GM23338 (cell line): Measurements from ENCODE around the gene SETD4. TPM values are rescaled to one million over a fixed set of nuclear protein-coding genes. Genes with fewer than 3 reads are reported as not detected.

ENCODE experiments used
- ATAC-seq: fragments of 200-7000 bp; cut with Tn5 transposase; 3 replicates; pipeline ENCODE4 v1.9.1; 2020
- DNase-seq: peaks from one replicate; pipeline ENCODE4 v3.0.0-alpha.2; 2015; ENCODE audit warnings: low spot score
- H2AFZ ChIP-seq: fragments of 200-600 bp; sonication (generic); 2 replicates; pipeline ENCODE4 v1.8.0; 2016; ENCODE audit warnings: antibody characterized with exemption, mild to moderate bottlenecking, moderate library complexity
- H3F3A ChIP-seq: fragments of 200-600 bp; sonication (generic); replicated peaks from 2 replicates; pipeline ENCODE4 v1.8.0; 2017; ENCODE audit warnings: antibody characterized with exemption, mixed run types, low read depth
- H3K27ac ChIP-seq: fragments of 200-600 bp; sonication (generic); 2 replicates; pipeline ENCODE4 v1.6.1; 2016; ENCODE audit warnings: low read depth
- H3K27me3 ChIP-seq: fragments of 200-600 bp; sonication (generic); 2 replicates; pipeline ENCODE4 v1.8.0; 2016; ENCODE audit warnings: mild to moderate bottlenecking, mixed run types, moderate library complexity; ENCODE audit not compliant: insufficient read depth
- H3K36me3 ChIP-seq: fragments of 200-600 bp; sonication (generic); 2 replicates; pipeline ENCODE4 v1.8.0; 2016; ENCODE audit warnings: mild to moderate bottlenecking; ENCODE audit not compliant: insufficient read depth
- H3K4me1 ChIP-seq: fragments of 200-600 bp; sonication (generic); 2 replicates; pipeline ENCODE4 v1.8.0; 2016; ENCODE audit warnings: mild to moderate bottlenecking, moderate library complexity; ENCODE audit not compliant: insufficient read depth
- H3K4me2 ChIP-seq: fragments of 200-600 bp; sonication (generic); 2 replicates; pipeline ENCODE4 v1.7.1; 2017; ENCODE audit warnings: mixed run types
- H3K4me3 ChIP-seq: fragments of 200-600 bp; sonication (generic); 2 replicates; pipeline ENCODE4 v1.6.1; 2016; ENCODE audit warnings: mixed run types
- H3K79me2 ChIP-seq: fragments of 200-600 bp; sonication (generic); replicated peaks from 2 replicates; pipeline ENCODE4 v1.8.0; 2017; ENCODE audit warnings: mild to moderate bottlenecking; ENCODE audit not compliant: insufficient read depth
- H3K9me2 ChIP-seq: fragments of 200-600 bp; sonication (generic); 2 replicates; pipeline ENCODE4 v1.8.0; 2017; ENCODE audit not compliant: insufficient read depth
- H4K20me1 ChIP-seq: fragments of 200-600 bp; sonication (generic); replicated peaks from 2 replicates; pipeline ENCODE4 v1.8.0; 2017; ENCODE audit warnings: mild to moderate bottlenecking; ENCODE audit not compliant: insufficient read depth
- H3K27ac Mint-ChIP-seq: 2 replicates; pipeline ENCODE4 v1.8.0; 2020; ENCODE audit warnings: inconsistent platforms, mild to moderate bottlenecking, moderate library complexity, mixed read lengths
- H3K27me3 Mint-ChIP-seq: 3 replicates; pipeline ENCODE4 v1.8.0; 2022; ENCODE audit warnings: low read depth, mild to moderate bottlenecking, moderate library complexity, mixed read lengths, inconsistent platforms; ENCODE audit not compliant: insufficient read depth, poor library complexity
- H3K36me3 Mint-ChIP-seq: 3 replicates; pipeline ENCODE4 v1.8.0; 2021; ENCODE audit warnings: low read depth, mild to moderate bottlenecking, inconsistent platforms, moderate library complexity, mixed read lengths
- H3K4me1 Mint-ChIP-seq: 3 replicates; pipeline ENCODE4 v1.8.0; 2020; ENCODE audit warnings: mild to moderate bottlenecking, inconsistent platforms, mixed read lengths
- H3K4me3 Mint-ChIP-seq: 3 replicates; pipeline ENCODE4 v1.8.0; 2021; ENCODE audit warnings: moderate library complexity, mild to moderate bottlenecking, inconsistent platforms, mixed read lengths
- H3K9me3 Mint-ChIP-seq: 3 replicates; pipeline ENCODE4 v1.8.0; 2020; ENCODE audit warnings: moderate library complexity, mild to moderate bottlenecking, inconsistent platforms, mixed read lengths
- CREB1 ChIP-seq: fragments of 250-450 bp; sonication (Bioruptor Pico); IDR thresholded peaks from 2 replicates; pipeline ENCODE4 v1.5.0; 2020; ENCODE audit warnings: low read depth, mild to moderate bottlenecking, moderate library complexity
- EZH2phosphoT487 ChIP-seq: fragments of 200-600 bp; sonication (generic); IDR thresholded peaks from one replicate; pipeline ENCODE4 v1.8.1; 2018; ENCODE audit warnings: antibody characterized with exemption; ENCODE audit not compliant: unreplicated experiment
- NANOG ChIP-seq: IDR thresholded peaks from 2 replicates; pipeline ENCODE4 v1.6.1; 2016; ENCODE audit warnings: antibody characterized with exemption, borderline replicate concordance
- polyA plus RNA-seq: library from polyadenylated mRNA; unstranded; fragments of >200 nt; fragmentation: Nextera tagmentation; extraction: Ambion mirVana; gene quantifications from 2 replicates; pipeline ENCODE4 v1.2.1, GENCODE V29; 2016
- total RNA-seq: library from RNA; depleted of rRNA; stranded (reverse); fragments of >200 nt; shearing (Covaris generic); gene quantifications from 2 replicates; pipeline ENCODE4 v1.2.3, GENCODE V29; 2014
- TF ChIP-seq, protein P1 (sequence below): IDR thresholded peaks from one replicate; pipeline ENCODE4 v1.6.1; 2018; ENCODE audit warnings: antibody characterized with exemption; ENCODE audit not compliant: unreplicated experiment
- TF ChIP-seq, protein P2 (sequence below), 2 experiments: fragments of 200-600 bp in 1 of 2; sonication (generic) in 1 of 2; conservative IDR thresholded peaks; 2 replicates each; pipeline versions ENCODE4 v1.5.1 to v1.6.1; 2016 to 2017; ENCODE audit warnings: antibody characterized with exemption in 2 of 2, low read depth in 2 of 2, mild to moderate bottlenecking in 2 of 2, moderate library complexity in 1 of 2

The SETD4 gene
- total and polyA plus RNA-seq, 2 experiments from 2014 or later: 32.5 to 45.1 TPM

DNA sequence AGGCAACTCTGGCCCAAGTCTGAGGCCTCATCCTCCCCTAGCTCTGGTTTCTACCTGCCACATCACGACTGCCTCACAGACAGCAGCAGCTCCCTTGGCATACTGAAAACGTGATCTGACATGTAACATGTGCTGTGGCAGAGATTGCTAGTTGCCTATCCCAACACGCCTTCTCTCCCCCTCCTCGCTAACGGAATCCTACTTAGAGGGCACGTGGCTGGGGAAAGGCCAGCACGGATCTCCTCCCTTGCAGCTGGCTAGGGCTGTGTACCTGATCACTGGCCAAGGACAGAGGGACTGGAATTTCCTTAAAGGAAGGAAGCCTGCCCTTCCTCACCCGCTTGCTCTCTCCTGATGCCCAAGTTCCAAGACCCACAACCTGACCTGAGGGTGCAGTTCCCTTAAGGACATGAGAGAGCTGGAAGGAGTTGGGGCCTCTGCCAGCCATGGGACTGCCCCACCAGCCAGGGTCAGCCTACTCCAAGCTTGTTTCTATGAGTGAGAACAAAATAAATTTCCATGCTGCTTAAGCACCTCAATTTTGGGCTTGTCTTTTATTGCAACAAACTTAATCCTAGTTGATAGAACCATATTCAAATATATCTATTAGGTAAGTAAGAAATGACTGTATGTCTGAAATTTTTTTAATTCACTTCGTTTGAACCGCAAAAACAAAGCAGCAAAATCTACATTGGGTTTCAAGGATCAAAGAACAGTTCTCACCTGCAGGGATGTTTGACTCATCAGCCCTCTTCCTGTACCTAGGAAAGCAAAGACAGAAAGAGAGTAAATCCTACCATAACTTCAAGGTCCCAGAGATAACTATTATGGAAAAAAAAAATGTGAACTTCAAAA lies 7.2 kb downstream of the SETD4 start (continued):
- TF ChIP-seq, protein P1, sequence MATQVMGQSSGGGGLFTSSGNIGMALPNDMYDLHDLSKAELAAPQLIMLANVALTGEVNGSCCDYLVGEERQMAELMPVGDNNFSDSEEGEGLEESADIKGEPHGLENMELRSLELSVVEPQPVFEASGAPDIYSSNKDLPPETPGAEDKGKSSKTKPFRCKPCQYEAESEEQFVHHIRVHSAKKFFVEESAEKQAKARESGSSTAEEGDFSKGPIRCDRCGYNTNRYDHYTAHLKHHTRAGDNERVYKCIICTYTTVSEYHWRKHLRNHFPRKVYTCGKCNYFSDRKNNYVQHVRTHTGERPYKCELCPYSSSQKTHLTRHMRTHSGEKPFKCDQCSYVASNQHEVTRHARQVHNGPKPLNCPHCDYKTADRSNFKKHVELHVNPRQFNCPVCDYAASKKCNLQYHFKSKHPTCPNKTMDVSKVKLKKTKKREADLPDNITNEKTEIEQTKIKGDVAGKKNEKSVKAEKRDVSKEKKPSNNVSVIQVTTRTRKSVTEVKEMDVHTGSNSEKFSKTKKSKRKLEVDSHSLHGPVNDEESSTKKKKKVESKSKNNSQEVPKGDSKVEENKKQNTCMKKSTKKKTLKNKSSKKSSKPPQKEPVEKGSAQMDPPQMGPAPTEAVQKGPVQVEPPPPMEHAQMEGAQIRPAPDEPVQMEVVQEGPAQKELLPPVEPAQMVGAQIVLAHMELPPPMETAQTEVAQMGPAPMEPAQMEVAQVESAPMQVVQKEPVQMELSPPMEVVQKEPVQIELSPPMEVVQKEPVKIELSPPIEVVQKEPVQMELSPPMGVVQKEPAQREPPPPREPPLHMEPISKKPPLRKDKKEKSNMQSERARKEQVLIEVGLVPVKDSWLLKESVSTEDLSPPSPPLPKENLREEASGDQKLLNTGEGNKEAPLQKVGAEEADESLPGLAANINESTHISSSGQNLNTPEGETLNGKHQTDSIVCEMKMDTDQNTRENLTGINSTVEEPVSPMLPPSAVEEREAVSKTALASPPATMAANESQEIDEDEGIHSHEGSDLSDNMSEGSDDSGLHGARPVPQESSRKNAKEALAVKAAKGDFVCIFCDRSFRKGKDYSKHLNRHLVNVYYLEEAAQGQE: no peak
- no peak for TF ChIP-seq NANOG
- TF ChIP-seq EZH2phosphoT487: no peak

DNA sequence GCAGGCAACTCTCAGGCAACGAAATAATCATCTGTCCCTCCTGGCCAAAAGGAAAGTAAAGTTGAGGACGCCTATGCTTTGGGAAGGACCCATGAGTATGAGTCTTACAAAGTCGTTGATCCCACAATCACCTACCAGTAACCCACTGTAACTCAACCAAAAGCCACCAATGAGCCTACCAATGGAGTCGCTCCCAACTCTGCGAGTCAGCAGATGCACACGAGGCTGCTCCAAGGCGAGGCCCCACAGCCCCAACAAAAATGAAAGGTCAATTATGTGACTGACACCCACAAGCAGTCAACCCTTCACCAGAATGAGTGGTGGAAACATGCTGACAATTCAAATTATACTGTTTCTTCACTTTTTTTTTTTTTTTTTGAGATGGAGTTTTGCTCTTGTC lies 12.0 kb downstream of the SETD4 start:
- Histone ChIP-seq H3K4me1 (no peaks in the 10 kb centered on the region), H3K79me2 (peaks cover 23% of the 10 kb centered on the region), H3K36me3 (peaks cover 44% of the 10 kb centered on the region), H3K4me3 (no peak overlapping the region), H3K4me2 (no peak overlapping the region), H2AFZ (no peak overlapping the region), H3K9me2 (no peaks in the 10 kb centered on the region), H3F3A (peaks cover 17% of the 10 kb centered on the region), H4K20me1 (peaks cover 2% of the 10 kb centered on the region; the same call in 1 of the 2 replicates), H3K27me3 (no peaks in the 10 kb centered on the region), H3K27ac (no peak overlapping the region)
- H3K9me3 Mint-ChIP-seq: no peaks in the 10 kb centered on the region
- no peak for TF ChIP-seq CREB1 (CRISPR knock-in tag)
- peak overlapping the region; percentile 13; the same call in 1 of the 2 replicates for H3K27ac Mint-ChIP-seq
- H3K4me3 Mint-ChIP-seq: no peak overlapping the region
- no peak for DNase-seq
- no peak for ATAC-seq
- H3K4me1 Mint-ChIP-seq: no peaks in the 10 kb centered on the region; the same call in 2 of the 3 replicates
- H3K36me3 Mint-ChIP-seq: peaks cover 88% of the 10 kb centered on the region
- peaks cover 4% of the 10 kb centered on the region for H3K27me3 Mint-ChIP-seq

DNA sequence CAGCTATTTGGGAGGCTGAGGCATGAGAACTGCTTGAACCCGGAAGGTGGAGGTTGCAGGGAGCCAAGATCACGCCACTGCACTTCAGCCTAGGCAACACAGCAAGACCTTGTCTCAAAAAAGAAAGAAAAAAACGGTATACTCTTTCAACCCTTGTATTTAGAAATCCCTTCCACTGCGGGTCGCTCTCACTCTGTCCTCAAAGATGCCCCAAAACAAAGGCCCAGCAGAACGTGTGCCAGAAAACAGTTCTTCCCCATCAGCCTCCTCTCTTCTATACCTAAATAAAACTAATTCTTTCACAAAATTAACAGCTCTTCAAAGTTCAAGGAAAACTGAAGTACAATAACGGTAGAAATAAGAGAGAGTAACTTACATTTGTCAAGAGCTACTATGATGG lies 13.2 kb downstream of the SETD4 start:
- peak overlapping the region; percentile 30; the same call in 1 of the 2 replicates for H3K27ac ChIP-seq
- peaks cover 2% of the 10 kb centered on the region; the same call in 1 of the 2 replicates for H4K20me1 ChIP-seq
- TF ChIP-seq, protein P1: no peak
- TF ChIP-seq, protein P2, sequence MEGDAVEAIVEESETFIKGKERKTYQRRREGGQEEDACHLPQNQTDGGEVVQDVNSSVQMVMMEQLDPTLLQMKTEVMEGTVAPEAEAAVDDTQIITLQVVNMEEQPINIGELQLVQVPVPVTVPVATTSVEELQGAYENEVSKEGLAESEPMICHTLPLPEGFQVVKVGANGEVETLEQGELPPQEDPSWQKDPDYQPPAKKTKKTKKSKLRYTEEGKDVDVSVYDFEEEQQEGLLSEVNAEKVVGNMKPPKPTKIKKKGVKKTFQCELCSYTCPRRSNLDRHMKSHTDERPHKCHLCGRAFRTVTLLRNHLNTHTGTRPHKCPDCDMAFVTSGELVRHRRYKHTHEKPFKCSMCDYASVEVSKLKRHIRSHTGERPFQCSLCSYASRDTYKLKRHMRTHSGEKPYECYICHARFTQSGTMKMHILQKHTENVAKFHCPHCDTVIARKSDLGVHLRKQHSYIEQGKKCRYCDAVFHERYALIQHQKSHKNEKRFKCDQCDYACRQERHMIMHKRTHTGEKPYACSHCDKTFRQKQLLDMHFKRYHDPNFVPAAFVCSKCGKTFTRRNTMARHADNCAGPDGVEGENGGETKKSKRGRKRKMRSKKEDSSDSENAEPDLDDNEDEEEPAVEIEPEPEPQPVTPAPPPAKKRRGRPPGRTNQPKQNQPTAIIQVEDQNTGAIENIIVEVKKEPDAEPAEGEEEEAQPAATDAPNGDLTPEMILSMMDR (conservative IDR thresholded peaks at IDR 0.05; ENCODE audit: low read depth in 2 of 2): peak; percentile 22 to 39; a peak in 3 of 4 replicates
- DNase-seq: no peak
- no peaks in the 10 kb centered on the region for H3K9me3 Mint-ChIP-seq
- H3F3A ChIP-seq: peaks cover 12% of the 10 kb centered on the region; the same call in 1 of the 2 replicates
- peaks cover 44% of the 10 kb centered on the region for H3K36me3 ChIP-seq
- peaks cover 20% of the 10 kb centered on the region for H3K79me2 ChIP-seq
- peaks cover 87% of the 10 kb centered on the region for H3K36me3 Mint-ChIP-seq
- no peak overlapping the region for H2AFZ ChIP-seq
- peaks cover 4% of the 10 kb centered on the region for H3K27me3 Mint-ChIP-seq
- H3K27me3 ChIP-seq: no peaks in the 10 kb centered on the region
- no peak overlapping the region for H3K27ac Mint-ChIP-seq
- ATAC-seq: no peak
- H3K4me1 Mint-ChIP-seq: no peaks in the 10 kb centered on the region; the same call in 2 of the 3 replicates
- no peak overlapping the region for H3K4me2 ChIP-seq
- no peaks in the 10 kb centered on the region for H3K4me1 ChIP-seq
- H3K4me3 ChIP-seq: no peak overlapping the region
- H3K9me2 ChIP-seq: no peaks in the 10 kb centered on the region
- H3K4me3 Mint-ChIP-seq: no peak overlapping the region
